ENCODE results near the gene ZNF626. TPM values are rescaled to one million over a fixed set of nuclear protein-coding genes. Genes with fewer than 3 reads are reported as not detected.

The ZNF626 gene
- total and polyA plus RNA-seq, 2 of the 4 experiments (the other 2 are of a cell fraction), result 1.6 to 3.2 TPM

DNA sequence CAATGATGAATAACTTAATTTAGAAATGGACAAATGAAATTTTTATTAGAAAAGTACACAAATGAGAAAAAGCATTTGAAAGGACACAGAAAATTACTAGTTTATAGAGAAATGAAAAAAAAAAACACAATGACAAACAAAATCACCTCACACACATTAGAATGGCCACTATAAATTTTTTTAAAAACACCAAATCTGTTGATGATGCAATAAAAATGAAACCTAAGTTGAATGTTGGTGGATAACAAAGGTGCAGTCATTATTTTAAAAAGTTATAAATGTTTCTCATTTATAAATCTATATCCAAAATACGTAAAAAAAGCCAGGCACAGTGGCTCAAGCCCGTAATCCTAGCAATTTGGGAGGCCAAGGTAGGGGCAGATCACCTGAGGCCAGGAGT lies 20.8 kb downstream of the ZNF626 start:
- ChIA-PET CTCF (no interaction called here), POLR2A (ENCODE audit: unreplicated experiment) (no interaction called here)
- no peak overlapping the region for H3K56ac ChIP-seq (ENCODE audit: extremely low read depth, insufficient read depth, low read length)
- no peaks in the 10 kb centered on the region for H4K20me1 ChIP-seq (ENCODE audit: insufficient read depth, low read length)
- no peak overlapping the region for H3K4me2 ChIP-seq (ENCODE audit: low read depth, low read length)
- BruUV-seq (replicated peaks), result no TSS peak
- H3K4me3 ChIP-seq (ENCODE audit: insufficient read depth, low read depth, low read length), result no peak overlapping the region
- no peak overlapping the region for H4K8ac ChIP-seq (ENCODE audit: low read depth in 2 of 2, low read length in 2 of 2)
- no CpG with 5 or more reads among the region's 2 CpGs for WGBS, 2 experiments (ENCODE audit: extremely low coverage in 2 of 2, insufficient read length in 1 of 2)
- H3K79me1 ChIP-seq (ENCODE audit: low read depth in 1 of 2, low read length in 2 of 2), result no peaks in the 10 kb centered on the region
- no peaks in the 10 kb centered on the region for H3K4me1 ChIP-seq (ENCODE audit: control insufficient read depth, insufficient read depth, low read length)
- no peak overlapping the region for H4K91ac ChIP-seq (ENCODE audit: insufficient read depth, low read depth, low read length)
- H3K9ac ChIP-seq (ENCODE audit: low read depth, low read length), result no peak overlapping the region
- H3K36me3 ChIP-seq (ENCODE audit: control insufficient read depth, insufficient read depth, low read length), result peaks cover 22% of the 10 kb centered on the region
- H2BK20ac ChIP-seq (ENCODE audit: low read depth, low read length), result no peak overlapping the region
- in situ Hi-C loops (cut with MboI; ENCODE audit: low sequenced_read_pairs) (no loop called here), dilution Hi-C loops (cut with HindIII; ENCODE audit: low sequenced_read_pairs, unreplicated experiment) (no loop called here), intact Hi-C loops (cut with micrococcal nuclease) (no loop called here)
- H2AK5ac ChIP-seq (ENCODE audit: low read depth, low read length), result no peak overlapping the region
- H3K14ac ChIP-seq (replicated peaks; ENCODE audit: low read depth, low read length), result no peak overlapping the region
- peaks cover 37% of the 10 kb centered on the region for H3K9me3 ChIP-seq (ENCODE audit: control insufficient read depth, insufficient read depth, low read length)
- no peak overlapping the region for H2BK15ac ChIP-seq (ENCODE audit: low read depth, low read length)
- TF ChIP-seq CEBPB (IDR thresholded peaks at IDR 0.05; ENCODE audit: low read depth, low read length), result peak; percentile 43; the same call in 1 of the 2 replicates
- TF ChIP-seq, protein P1, sequence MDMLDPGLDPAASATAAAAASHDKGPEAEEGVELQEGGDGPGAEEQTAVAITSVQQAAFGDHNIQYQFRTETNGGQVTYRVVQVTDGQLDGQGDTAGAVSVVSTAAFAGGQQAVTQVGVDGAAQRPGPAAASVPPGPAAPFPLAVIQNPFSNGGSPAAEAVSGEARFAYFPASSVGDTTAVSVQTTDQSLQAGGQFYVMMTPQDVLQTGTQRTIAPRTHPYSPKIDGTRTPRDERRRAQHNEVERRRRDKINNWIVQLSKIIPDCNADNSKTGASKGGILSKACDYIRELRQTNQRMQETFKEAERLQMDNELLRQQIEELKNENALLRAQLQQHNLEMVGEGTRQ (IDR thresholded peaks at IDR 0.05; ENCODE audit: low read depth, low read length), result no peak
- H3K27me3 ChIP-seq (ENCODE audit: control insufficient read depth, insufficient read depth, low read length), result no peaks in the 10 kb centered on the region
- H2AFZ ChIP-seq (replicated peaks; ENCODE audit: low read length, poor library complexity), result no peak overlapping the region
- ATAC-seq (ENCODE audit: low read depth) (no peak), DNase-seq (no peak)
- H3K18ac ChIP-seq (ENCODE audit: low read depth, low read length), result no peak overlapping the region
- H3K23ac ChIP-seq (ENCODE audit: low read depth, low read length), result no peak overlapping the region
- H3K27ac ChIP-seq (ENCODE audit: insufficient read depth, low read length), result no peak overlapping the region
- no peaks in the 10 kb centered on the region for H3K9me1 ChIP-seq (ENCODE audit: insufficient read depth, low read length)
- no peak overlapping the region for H4K5ac ChIP-seq (ENCODE audit: low read depth, low read length)
- no peak overlapping the region for H2BK5ac ChIP-seq (ENCODE audit: low read depth, low read length, poor library complexity, severe bottlenecking)
- H2AK9ac ChIP-seq (replicated peaks; ENCODE audit: low read depth, low read length, poor library complexity), result no peak overlapping the region
- no peak overlapping the region for H2BK120ac ChIP-seq (ENCODE audit: low read depth, low read length)
- no peak overlapping the region for H3K4ac ChIP-seq (ENCODE audit: low read depth, low read length)
